PC-9 (cell line): ENCODE data around the gene LYZ. TPM values are rescaled to one million over a fixed set of nuclear protein-coding genes. Genes with fewer than 3 reads are reported as not detected.

Source experiments
- BruUV-seq: library from RNA; stranded (reverse); fragments of 400-500 nt; replicated peaks from 2 replicates; lab custom pipeline; 2021; lab: Mats Ljungman, UMichigan
- CTCF ChIA-PET: fragments of 300-600 bp; sonication (Branson Sonifier 250); formaldehyde crosslinking; loops from one replicate; lab custom pipeline; 2022; ENCODE audit warnings: antibody characterized with exemption; lab: Charles Lee
- POLR2A ChIA-PET: fragments of 300-600 bp; sonication (Branson Sonifier 250); formaldehyde crosslinking; loops from one replicate; lab custom pipeline; 2022; ENCODE audit warnings: antibody characterized with exemption; ENCODE audit not compliant: unreplicated experiment; lab: Charles Lee
- DNase-seq, 2 experiments: peaks; one replicate each; pipeline versions ENCODE4 v3.0.0 to v3.0.0-alpha.2; 2015 to 2022; ENCODE audit warnings: mixed read lengths in 1 of 2
- H2AFZ ChIP-seq: fragments of 200-600 bp; sonication (generic); 2 replicates; pipeline ENCODE4 v1.8.1; 2017; ENCODE audit warnings: antibody characterized with exemption
- H3F3A ChIP-seq: fragments of 200-600 bp; sonication (generic); 2 replicates; pipeline ENCODE4 v1.8.1; 2017; ENCODE audit warnings: antibody characterized with exemption, mild to moderate bottlenecking, low read depth; ENCODE audit not compliant: insufficient read depth
- H3K27ac ChIP-seq: fragments of 200-600 bp; sonication (generic); 2 replicates; pipeline ENCODE4 v1.6.1; 2016; ENCODE audit warnings: mixed run types
- H3K27me3 ChIP-seq: fragments of 200-600 bp; sonication (generic); 2 replicates; pipeline ENCODE4 v1.6.1; 2016; ENCODE audit warnings: low read depth, mixed run types; ENCODE audit not compliant: insufficient read depth
- H3K36me3 ChIP-seq: fragments of 200-600 bp; sonication (generic); 2 replicates; pipeline ENCODE4 v1.6.1; 2016; ENCODE audit warnings: low read depth, mixed run types
- H3K4me1 ChIP-seq: fragments of 200-600 bp; sonication (generic); replicated peaks from 2 replicates; pipeline ENCODE4 v1.6.1; 2016; ENCODE audit warnings: mixed run types; ENCODE audit not compliant: insufficient read depth
- H3K4me2 ChIP-seq: fragments of 200-600 bp; sonication (generic); 2 replicates; pipeline ENCODE4 v1.6.1; 2017; ENCODE audit warnings: mixed run types
- H3K4me3 ChIP-seq: fragments of 200-600 bp; sonication (generic); 2 replicates; pipeline ENCODE4 v1.6.1; 2016; ENCODE audit warnings: mixed run types
- H3K79me2 ChIP-seq: fragments of 200-600 bp; sonication (generic); 2 replicates; pipeline ENCODE4 v1.6.1; 2017; ENCODE audit warnings: low read depth, mixed run types
- H3K9me2 ChIP-seq: fragments of 200-600 bp; sonication (generic); 2 replicates; pipeline ENCODE4 v1.8.1; 2017; ENCODE audit warnings: mild to moderate bottlenecking; ENCODE audit not compliant: insufficient read depth
- H3K9me3 ChIP-seq: fragments of 200-600 bp; sonication (generic); 2 replicates; pipeline ENCODE4 v1.8.1; 2016; ENCODE audit warnings: low read depth; ENCODE audit not compliant: insufficient read depth
- H4K20me1 ChIP-seq: fragments of 200-600 bp; sonication (generic); 2 replicates; pipeline ENCODE4 v1.8.1; 2017; ENCODE audit not compliant: insufficient read depth
- CTCF ChIP-seq: fragments of 200-600 bp; sonication (generic); conservative IDR thresholded peaks from 2 replicates; pipeline ENCODE4 v1.6.1; 2017; ENCODE audit warnings: mixed run types, antibody characterized with exemption, mild to moderate bottlenecking, moderate library complexity
- EZH2 ChIP-seq: fragments of 200-600 bp; sonication (generic); IDR thresholded peaks from 2 replicates; pipeline ENCODE4 v1.8.0; 2017; ENCODE audit warnings: antibody characterized with exemption, low read depth
- intact Hi-C: fragments of 100-400 bp; cut with micrococcal nuclease; formaldehyde crosslinking; loops from one replicate; pipeline ENCODE4 v1.10.0; 2022; ENCODE audit not compliant: unreplicated experiment
- total RNA-seq: library from RNA; stranded (reverse); gene quantifications from 2 replicates; pipeline ENCODE4 v1.2.3, GENCODE V29; 2021

Gene LYZ
- total RNA-seq, 1 experiment from 2014 or later, result not detected

GRCh38 chr12:69331519-69331908 is 16.7 kb upstream of the LYZ start:
- Histone ChIP-seq H3K79me2 (no peaks in the 10 kb centered on the region), H3K27me3 (no peaks in the 10 kb centered on the region), H3K36me3 (no peaks in the 10 kb centered on the region), H3K27ac (no peak overlapping the region), H3F3A (no peaks in the 10 kb centered on the region; the same call in 1 of the 2 replicates), H3K9me2 (no peaks in the 10 kb centered on the region), H4K20me1 (no peaks in the 10 kb centered on the region), H3K9me3 (no peaks in the 10 kb centered on the region), H3K4me1 (no peaks in the 10 kb centered on the region), H3K4me3 (no peak overlapping the region), H2AFZ (peak overlapping the region; percentile 52; the same call in 1 of the 2 replicates), H3K4me2 (no peak overlapping the region)
- TF ChIP-seq CTCF (no peak), EZH2 (no peak)
- intact Hi-C loops, result no loop called here
- BruUV-seq, result no TSS peak
- no peak for DNase-seq
- ChIA-PET CTCF (interaction anchor here (0.5 kb wide), 1 partner anchor 314 kb away, joined by 3 read pairs; no protein-coding TSS in a partner anchor), POLR2A (no interaction called here)

GRCh38 chr12:69331909-69332684 is 16.1 kb upstream of the LYZ start:
- no peaks in the 10 kb centered on the region; the same call in 1 of the 2 replicates for H3F3A ChIP-seq
- TF ChIP-seq CTCF, result no peak
- no peak for TF ChIP-seq EZH2
- H3K27me3 ChIP-seq, result no peaks in the 10 kb centered on the region
- no peaks in the 10 kb centered on the region for H3K79me2 ChIP-seq
- no peak overlapping the region for H3K4me3 ChIP-seq
- H3K27ac ChIP-seq, result no peak overlapping the region
- CTCF ChIA-PET, result no interaction called here
- no peaks in the 10 kb centered on the region for H3K4me1 ChIP-seq
- H2AFZ ChIP-seq, result no peak overlapping the region
- BruUV-seq, result no TSS peak
- H3K9me3 ChIP-seq, result no peaks in the 10 kb centered on the region
- no peaks in the 10 kb centered on the region for H3K36me3 ChIP-seq
- intact Hi-C loops, result no loop called here
- H4K20me1 ChIP-seq, result no peaks in the 10 kb centered on the region
- H3K4me2 ChIP-seq, result no peak overlapping the region
- DNase-seq, result no peak
- POLR2A ChIA-PET, result no interaction called here
- H3K9me2 ChIP-seq, result no peaks in the 10 kb centered on the region

- H3K27me3 ChIP-seq, result no peaks in the 10 kb centered on the region
- no peak overlapping the region for H3K27ac ChIP-seq
- H3K4me1 ChIP-seq, result no peaks in the 10 kb centered on the region
- no peak for DNase-seq
- no peak overlapping the region for H2AFZ ChIP-seq
- no peaks in the 10 kb centered on the region for H3K9me2 ChIP-seq
- no peaks in the 10 kb centered on the region; the same call in 1 of the 2 replicates for H3F3A ChIP-seq
- H3K4me2 ChIP-seq, result no peak overlapping the region
- ChIA-PET POLR2A (no interaction called here), CTCF (no interaction called here)
- no peaks in the 10 kb centered on the region for H3K9me3 ChIP-seq
- intact Hi-C loops, result no loop called here
- no peaks in the 10 kb centered on the region for H3K79me2 ChIP-seq
- no TSS peak for BruUV-seq
- TF ChIP-seq CTCF, result no peak
- no peak for TF ChIP-seq EZH2
- no peaks in the 10 kb centered on the region for H3K36me3 ChIP-seq
- no peak overlapping the region for H3K4me3 ChIP-seq
- no peaks in the 10 kb centered on the region for H4K20me1 ChIP-seq
These were observed 15.3 kb upstream of the LYZ start for GRCh38 chr12:69332815-69333358.
